OCI-LY1 (cell line): Measurements from ENCODE around the gene ALDH1A3.

Source experiments
- CTCF ChIP-seq: fragments of 200-600 bp; sonication (generic), shearing (Covaris generic); IDR thresholded peaks from 2 replicates; pipeline ENCODE4 v1.5.1; 2017; ENCODE audit warnings: mild to moderate bottlenecking, antibody characterized with exemption, low read length, moderate library complexity, mixed read lengths
- EZH2 ChIP-seq: fragments of 200-600 bp; sonication (generic), shearing (Covaris generic); IDR thresholded peaks from 2 replicates; pipeline ENCODE4 v1.8.0; 2017; ENCODE audit warnings: borderline replicate concordance, mixed run types, mild to moderate bottlenecking, antibody characterized with exemption, low read length, moderate library complexity, mixed read lengths

DNA sequence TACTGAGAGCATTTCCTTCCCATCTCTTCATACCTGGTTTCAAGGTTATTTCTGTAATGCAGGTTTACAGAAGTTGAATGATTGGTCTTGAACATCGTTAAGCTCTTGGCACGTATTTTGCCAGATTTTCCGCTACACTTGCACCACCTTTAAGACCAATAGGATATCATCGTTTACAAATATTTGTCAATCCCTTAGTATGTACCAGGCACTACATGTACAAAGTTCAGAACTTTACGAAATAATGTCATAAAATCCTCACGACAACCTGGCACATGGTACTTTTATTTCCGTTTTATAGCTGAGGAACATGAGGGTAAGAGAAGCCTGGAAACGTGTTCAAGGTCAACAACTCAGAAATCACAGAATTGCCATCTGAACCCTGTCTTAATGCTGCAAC, 45.8 kb downstream of the ALDH1A3 start:
- TF ChIP-seq CTCF (no peak), EZH2 (no peak)
